Endothelial cell of umbilical vein (primary cell): ENCODE measurements around the gene TNRC6C. TPM values are rescaled to one million over a fixed set of nuclear protein-coding genes. Genes with fewer than 3 reads are reported as not detected.

Experiments
- BruUV-seq: library from RNA; stranded (reverse); fragments of 400-500 nt; replicated peaks from 2 replicates; lab custom pipeline; 2021; lab: Mats Ljungman, UMichigan
- CTCF ChIA-PET: fragments of 300-600, 350-600 bp; sonication (Branson Sonifier 250); formaldehyde crosslinking; loops from one replicate; lab custom pipeline; 2021; ENCODE audit warnings: antibody characterized with exemption, inconsistent platforms; lab: Charles Lee
- POLR2A ChIA-PET: fragments of 300-600, 350-600 bp; sonication (Branson Sonifier 250); formaldehyde crosslinking; loops from one replicate; lab custom pipeline; 2021; ENCODE audit warnings: antibody characterized with exemption, inconsistent platforms; lab: Charles Lee
- DNase-seq: peaks from one replicate; pipeline ENCODE4 v3.0.0-alpha.2; 2011; ENCODE audit warnings: low read depth, low spot score
- FAIRE-seq: peaks from 2 replicates; lab custom pipeline; 2011; peaks lifted over from hg19 to GRCh38; lab: Jason Lieb, UNC
- H2AFZ ChIP-seq: 2 replicates; pipeline ENCODE4 v1.6.0; 2012; ENCODE audit warnings: low read depth, low read length, control low read depth, inconsistent platforms
- H3K27ac ChIP-seq: 2 replicates; pipeline ENCODE4 v1.5.1; 2011; ENCODE audit warnings: low read depth, mild to moderate bottlenecking, control low read depth, low read length, moderate library complexity; ENCODE audit not compliant: insufficient read depth
- H3K27me3 ChIP-seq, 2 experiments: 2 replicates each; pipeline versions ENCODE4 v1.6.0 to v1.6.1; 2011; ENCODE audit warnings: low read length in 2 of 2, mixed read lengths in 1 of 2; ENCODE audit not compliant: control insufficient read depth in 2 of 2, insufficient read depth in 2 of 2
- H3K36me3 ChIP-seq, 2 experiments: 2 replicates in 1 of 2; 3 replicates in 1 of 2; pipeline ENCODE4 v1.5.1; 2011; ENCODE audit warnings: low read length in 2 of 2, mild to moderate bottlenecking in 1 of 2, moderate library complexity in 1 of 2; ENCODE audit not compliant: control insufficient read depth in 2 of 2, insufficient read depth in 2 of 2; ENCODE audit errors: extremely low read depth in 1 of 2
- H3K4me1 ChIP-seq: 3 replicates; pipeline ENCODE4 v1.5.1; 2011; ENCODE audit warnings: mild to moderate bottlenecking, low read length; ENCODE audit not compliant: control insufficient read depth, insufficient read depth; ENCODE audit errors: extremely low read depth
- H3K4me2 ChIP-seq: 2 replicates; pipeline ENCODE4 v1.6.1; 2011; ENCODE audit warnings: low read length, control low read depth, mixed read lengths; ENCODE audit not compliant: insufficient read depth
- H3K4me3 ChIP-seq, 3 experiments: fragments of 200-600 bp in 1 of 3; sonication (generic), shearing (Covaris generic) in 1 of 3; replicated peaks in 1 of 3; 2 replicates each; pipeline ENCODE4 v1.5.1; 2011 to 2016; ENCODE audit warnings: control low read depth in 3 of 3, low read length in 3 of 3, mild to moderate bottlenecking in 2 of 3, inconsistent platforms in 1 of 3, low read depth in 1 of 3, moderate library complexity in 1 of 3; ENCODE audit not compliant: insufficient read depth in 1 of 3
- H3K79me2 ChIP-seq: 2 replicates; pipeline ENCODE4 v1.6.0; 2012; ENCODE audit warnings: low read length, inconsistent platforms; ENCODE audit not compliant: control insufficient read depth, insufficient read depth
- H3K9ac ChIP-seq: replicated peaks from 2 replicates; pipeline ENCODE3; 2011; ENCODE audit warnings: low read length, control low read depth; ENCODE audit not compliant: insufficient read depth; ENCODE audit errors: extremely low read depth
- H3K9me1 ChIP-seq: replicated peaks from 3 replicates; pipeline ENCODE4 v1.6.0; 2011; ENCODE audit warnings: mild to moderate bottlenecking, low read length; ENCODE audit not compliant: control insufficient read depth, insufficient read depth; ENCODE audit errors: extremely low read depth
- H3K9me3 ChIP-seq: replicated peaks from 2 replicates; pipeline ENCODE4 v1.5.1; 2012; ENCODE audit warnings: low read length, inconsistent platforms; ENCODE audit not compliant: control insufficient read depth, insufficient read depth
- H4K20me1 ChIP-seq: replicated peaks from 2 replicates; pipeline ENCODE3; 2011; ENCODE audit warnings: mild to moderate bottlenecking, low read length; ENCODE audit not compliant: control insufficient read depth, insufficient read depth; ENCODE audit errors: extremely low read depth
- EZH2 ChIP-seq: IDR thresholded peaks from 2 replicates; pipeline ENCODE4 v1.6.1; 2012; ENCODE audit warnings: borderline replicate concordance, low read depth, mild to moderate bottlenecking, moderate library complexity, low read length, inconsistent platforms; ENCODE audit not compliant: severe bottlenecking
- FOS ChIP-seq: IDR thresholded peaks from 2 replicates; pipeline ENCODE4 v1.6.1; 2011; ENCODE audit warnings: mild to moderate bottlenecking, low read length, moderate library complexity, borderline replicate concordance; ENCODE audit not compliant: insufficient read depth
- GATA2 ChIP-seq: IDR thresholded peaks from 2 replicates; pipeline ENCODE4 v1.7.0; 2011; ENCODE audit warnings: low read depth, mild to moderate bottlenecking, moderate library complexity, mixed read lengths, low read length; ENCODE audit not compliant: insufficient read length, insufficient read depth
- JUN ChIP-seq: IDR thresholded peaks from 2 replicates; pipeline ENCODE4 v1.6.1; 2011; ENCODE audit warnings: borderline replicate concordance, low read depth; ENCODE audit not compliant: insufficient read length, insufficient read depth
- MYC ChIP-seq: IDR thresholded peaks from one replicate; pipeline ENCODE4 v1.6.1; 2011; ENCODE audit warnings: mild to moderate bottlenecking, low read depth, low read length
- POLR2A ChIP-seq: IDR thresholded peaks from 2 replicates; pipeline ENCODE4 v1.6.1; 2012; ENCODE audit warnings: low read depth, mild to moderate bottlenecking, control low read depth, low read length
- POLR2AphosphoS5 ChIP-seq: IDR thresholded peaks from 2 replicates; pipeline ENCODE4 v1.6.1; 2012; ENCODE audit warnings: low read depth, mild to moderate bottlenecking, control low read depth, low read length, moderate library complexity; ENCODE audit not compliant: insufficient read depth
- dilution Hi-C: fragments of 300-500 bp; cut with MboI; formaldehyde crosslinking; loops from one replicate; pipeline ENCODE4 v1.15.0; 2019; ENCODE audit warnings: low sequenced_read_pairs; ENCODE audit not compliant: extremely low pct_ligation_motif_present
- intact Hi-C: fragments of 100-400 bp; cut with micrococcal nuclease; formaldehyde crosslinking; loops from one replicate; pipeline ENCODE4 v1.10.0; 2022
- polyA plus RNA-seq, 4 experiments: library from polyadenylated mRNA; depleted of rRNA in 3 of 4; stranded (reverse) in 3 of 4; unstranded in 1 of 4; fragments of >200 nt; gene quantifications; 2 replicates each; pipeline versions ENCODE4 v1.2.1 to v1.2.3, GENCODE V29; 2011 to 2012; ENCODE audit warnings: missing spikeins in 1 of 4
- total RNA-seq: library from RNA; stranded (reverse); gene quantifications from 2 replicates; pipeline ENCODE4 v1.2.3, GENCODE V29; 2021
- TF ChIP-seq, protein P1 (sequence below): IDR thresholded peaks from 2 replicates; pipeline ENCODE4 v1.6.1; 2011; ENCODE audit not compliant: insufficient read depth, insufficient read length
- TF ChIP-seq, protein P2 (sequence below), 2 donors: IDR thresholded peaks; 1 replicate in 1 of 2; 2 replicates in 1 of 2; pipeline ENCODE4 v1.5.1; 2011; ENCODE audit warnings: low read length in 2 of 2, mild to moderate bottlenecking in 2 of 2, moderate library complexity in 2 of 2, control low read depth in 1 of 2, inconsistent platforms in 1 of 2, low read depth in 1 of 2; ENCODE audit not compliant: insufficient read depth in 1 of 2; ENCODE audit errors: extremely low read depth in 1 of 2

TNRC6C gene
- total and polyA plus RNA-seq, 2 donors (not counting 3 experiments of a cell fraction or from before 2014, with no cell fraction given) = 2.1 to 17.5 TPM

DNA sequence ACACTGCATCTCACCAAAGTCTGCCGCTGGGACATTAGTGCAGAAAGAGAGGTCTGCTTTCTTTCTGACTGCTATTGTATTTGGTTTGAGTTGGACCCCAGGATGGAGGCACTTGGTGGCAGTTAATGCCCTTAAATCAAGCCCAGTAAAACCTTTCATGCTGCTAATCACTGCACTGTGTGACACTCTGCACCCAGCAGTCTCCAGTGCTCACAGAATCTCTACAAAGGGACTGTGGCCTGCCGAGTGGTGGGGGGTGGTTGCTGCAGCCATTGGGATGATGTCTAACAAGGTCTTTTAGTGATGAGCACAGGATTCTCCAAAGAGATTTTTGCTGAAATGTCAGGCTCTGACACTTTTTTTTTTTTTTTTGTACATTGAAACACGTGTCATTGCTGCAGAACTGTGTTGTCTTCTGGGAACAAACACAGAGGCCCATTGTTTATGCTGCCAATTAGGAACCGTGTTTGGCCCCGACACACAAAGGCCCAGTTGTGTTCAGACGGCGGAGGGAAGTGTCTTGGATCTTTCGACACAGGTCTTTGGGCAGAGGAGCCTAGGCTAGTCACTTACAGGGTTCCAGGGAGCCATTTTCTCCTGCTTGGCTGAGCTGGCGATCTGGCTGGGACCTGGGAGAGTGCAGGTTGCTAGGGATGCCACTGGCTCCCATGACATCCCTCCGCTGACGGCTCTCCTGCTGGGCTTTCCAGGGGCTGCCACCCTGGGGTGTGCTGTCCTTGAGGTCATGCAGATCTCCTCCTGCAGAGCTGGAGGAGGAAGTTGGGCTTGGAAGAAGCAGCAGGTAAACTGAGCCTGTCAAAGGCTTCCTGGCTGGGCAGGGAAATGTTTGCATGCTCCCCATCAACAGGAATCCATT lies 16.2 kb upstream of the TNRC6C start:
- no peaks in the 10 kb centered on the region for H3K36me3 ChIP-seq
- no peaks in the 10 kb centered on the region for H3K79me2 ChIP-seq
- TF ChIP-seq FOS = no peak
- no peak for TF ChIP-seq EZH2
- TF ChIP-seq POLR2A = no peak
- TF ChIP-seq POLR2AphosphoS5 = no peak
- DNase-seq (no peak), FAIRE-seq (no peak)
- H3K4me1 ChIP-seq = no peaks in the 10 kb centered on the region
- H3K9me1 ChIP-seq = no peaks in the 10 kb centered on the region
- no peak overlapping the region for H3K4me3 ChIP-seq
- no peak overlapping the region for H2AFZ ChIP-seq
- H3K27ac ChIP-seq = no peak overlapping the region
- peaks cover 0 to 5% of the 10 kb centered on the region in 2 experiments for H3K27me3 ChIP-seq
- ChIA-PET CTCF (interaction anchor here (1.7 kb wide), 1 partner anchor 71 kb away, joined by 4 read pairs; no protein-coding TSS in a partner anchor), POLR2A (no interaction called here)
- intact Hi-C loops = no loop called here
- dilution Hi-C loops = no loop called here
- H3K9ac ChIP-seq = no peak overlapping the region
- BruUV-seq = no TSS peak
- no peaks in the 10 kb centered on the region for H4K20me1 ChIP-seq
- H3K4me2 ChIP-seq = no peak overlapping the region
- H3K9me3 ChIP-seq = no peaks in the 10 kb centered on the region

DNA sequence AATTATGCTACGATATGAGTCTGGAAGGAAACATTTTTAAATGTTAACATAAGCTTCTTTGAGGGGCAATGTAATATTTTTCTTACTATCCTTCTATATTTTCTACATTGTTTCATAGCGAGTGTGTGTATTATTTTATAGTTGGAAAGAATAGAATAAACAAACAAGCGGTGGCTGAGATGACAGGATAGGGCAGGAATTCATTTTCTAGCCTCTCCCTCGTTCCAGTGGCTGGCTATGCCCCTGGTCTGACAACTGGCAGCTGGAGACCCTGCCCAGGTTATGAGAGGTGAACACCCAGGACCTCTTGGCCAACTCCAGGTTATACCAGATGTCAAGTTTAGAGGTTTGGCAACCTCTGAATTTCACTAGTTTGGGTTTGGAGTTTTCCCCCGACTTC lies 14.5 kb upstream of the TNRC6C start:
- intact Hi-C loops (no loop called here), dilution Hi-C loops (no loop called here)
- no peaks in the 10 kb centered on the region for H3K79me2 ChIP-seq
- H4K20me1 ChIP-seq = no peaks in the 10 kb centered on the region
- H3K27me3 ChIP-seq = peaks cover 0 to 5% of the 10 kb centered on the region in 2 experiments
- ChIA-PET CTCF (interaction anchor here (1.7 kb wide), 1 partner anchor 70 kb away, joined by 4 read pairs; no protein-coding TSS in a partner anchor), POLR2A (interaction anchor here (2.7 kb wide), 1 partner anchor 15 kb away, joined by 9 read pairs; the partner anchor contains the start of gene TNRC6C)
- H3K4me1 ChIP-seq = no peaks in the 10 kb centered on the region
- H3K9me3 ChIP-seq = no peaks in the 10 kb centered on the region
- BruUV-seq = no TSS peak
- H3K36me3 ChIP-seq = no peaks in the 10 kb centered on the region
- H2AFZ ChIP-seq = no peak overlapping the region
- FAIRE-seq = no peak
- H3K4me2 ChIP-seq = no peak overlapping the region
- H3K4me3 ChIP-seq = no peak overlapping the region
- H3K9me1 ChIP-seq = no peaks in the 10 kb centered on the region
- TF ChIP-seq GATA2 (no peak), FOS (no peak), MYC (no peak), POLR2A (no peak), JUN (no peak), POLR2AphosphoS5 (no peak), EZH2 (no peak)
- TF ChIP-seq, protein P1, sequence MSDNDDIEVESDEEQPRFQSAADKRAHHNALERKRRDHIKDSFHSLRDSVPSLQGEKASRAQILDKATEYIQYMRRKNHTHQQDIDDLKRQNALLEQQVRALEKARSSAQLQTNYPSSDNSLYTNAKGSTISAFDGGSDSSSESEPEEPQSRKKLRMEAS = no peak
- TF ChIP-seq, protein P2, sequence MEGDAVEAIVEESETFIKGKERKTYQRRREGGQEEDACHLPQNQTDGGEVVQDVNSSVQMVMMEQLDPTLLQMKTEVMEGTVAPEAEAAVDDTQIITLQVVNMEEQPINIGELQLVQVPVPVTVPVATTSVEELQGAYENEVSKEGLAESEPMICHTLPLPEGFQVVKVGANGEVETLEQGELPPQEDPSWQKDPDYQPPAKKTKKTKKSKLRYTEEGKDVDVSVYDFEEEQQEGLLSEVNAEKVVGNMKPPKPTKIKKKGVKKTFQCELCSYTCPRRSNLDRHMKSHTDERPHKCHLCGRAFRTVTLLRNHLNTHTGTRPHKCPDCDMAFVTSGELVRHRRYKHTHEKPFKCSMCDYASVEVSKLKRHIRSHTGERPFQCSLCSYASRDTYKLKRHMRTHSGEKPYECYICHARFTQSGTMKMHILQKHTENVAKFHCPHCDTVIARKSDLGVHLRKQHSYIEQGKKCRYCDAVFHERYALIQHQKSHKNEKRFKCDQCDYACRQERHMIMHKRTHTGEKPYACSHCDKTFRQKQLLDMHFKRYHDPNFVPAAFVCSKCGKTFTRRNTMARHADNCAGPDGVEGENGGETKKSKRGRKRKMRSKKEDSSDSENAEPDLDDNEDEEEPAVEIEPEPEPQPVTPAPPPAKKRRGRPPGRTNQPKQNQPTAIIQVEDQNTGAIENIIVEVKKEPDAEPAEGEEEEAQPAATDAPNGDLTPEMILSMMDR (IDR thresholded peaks at IDR 0.05; ENCODE audit: extremely low read depth in 1 of 2, insufficient read depth in 1 of 2, low read depth in 1 of 2, low read length in 2 of 2) = no peak
- DNase-seq = no peak
- H3K27ac ChIP-seq = no peak overlapping the region
- no peak overlapping the region for H3K9ac ChIP-seq
